Fibroblast of lung (primary cell): ENCODE measurements around the gene KSR2.

ENCODE experiments used
- CTCF ChIP-seq, 2 donors: IDR thresholded peaks in 1 of 2; conservative IDR thresholded peaks in 1 of 2; 1 replicate in 1 of 2; 2 replicates in 1 of 2; pipeline ENCODE4 v1.5.1; 2011 to 2012; ENCODE audit warnings: low read length in 2 of 2, control low read depth in 1 of 2, inconsistent platforms in 1 of 2, low read depth in 1 of 2, mild to moderate bottlenecking in 1 of 2
- EZH2 ChIP-seq: IDR thresholded peaks from 2 replicates; pipeline ENCODE4 v1.5.1; 2012; ENCODE audit warnings: low read length, control low read depth, mild to moderate bottlenecking; ENCODE audit errors: missing control alignments

DNA sequence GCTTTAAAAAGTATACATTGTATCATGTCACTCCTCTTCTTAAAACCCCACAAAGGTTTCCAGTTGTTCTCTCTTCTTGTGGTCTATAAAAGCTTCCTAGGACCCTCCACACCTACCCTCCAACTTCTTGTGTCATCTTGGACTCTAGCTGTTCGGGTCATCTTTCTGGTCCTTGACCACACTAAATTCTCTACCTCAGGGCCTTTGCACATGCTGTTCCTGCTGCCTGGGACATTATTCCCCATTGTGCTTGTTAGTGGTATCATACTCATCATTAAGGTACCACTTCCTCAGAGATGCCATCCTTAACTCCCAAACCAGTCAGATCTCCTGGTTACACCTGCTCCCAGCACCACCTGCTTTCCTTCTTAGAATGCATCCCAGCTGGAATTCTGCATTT, 294.0 kb downstream of the KSR2 start:
- TF ChIP-seq CTCF (conservative IDR thresholded peaks at IDR 0.05 in 1 of 2, IDR thresholded peaks at IDR 0.05 in 1 of 2; ENCODE audit: low read depth in 1 of 2, low read length in 2 of 2), result no peak
- TF ChIP-seq EZH2, result no peak
